OCI-LY7 (cell line): Measurements from ENCODE around the gene MXD1.

Experiments used
- CTCF ChIP-seq: fragments of 200-600 bp; sonication (generic); conservative IDR thresholded peaks from 2 replicates; pipeline ENCODE4 v1.5.1; 2014; ENCODE audit warnings: mild to moderate bottlenecking, antibody characterized with exemption, low read length, moderate library complexity, mixed read lengths
- EZH2phosphoT487 ChIP-seq: fragments of 200-600 bp; sonication (generic); IDR thresholded peaks from 2 replicates; pipeline ENCODE4 v1.6.1; 2018; ENCODE audit warnings: low read depth, borderline replicate concordance, mild to moderate bottlenecking, mixed run types, antibody characterized with exemption, low read length, moderate library complexity, mixed read lengths

DNA sequence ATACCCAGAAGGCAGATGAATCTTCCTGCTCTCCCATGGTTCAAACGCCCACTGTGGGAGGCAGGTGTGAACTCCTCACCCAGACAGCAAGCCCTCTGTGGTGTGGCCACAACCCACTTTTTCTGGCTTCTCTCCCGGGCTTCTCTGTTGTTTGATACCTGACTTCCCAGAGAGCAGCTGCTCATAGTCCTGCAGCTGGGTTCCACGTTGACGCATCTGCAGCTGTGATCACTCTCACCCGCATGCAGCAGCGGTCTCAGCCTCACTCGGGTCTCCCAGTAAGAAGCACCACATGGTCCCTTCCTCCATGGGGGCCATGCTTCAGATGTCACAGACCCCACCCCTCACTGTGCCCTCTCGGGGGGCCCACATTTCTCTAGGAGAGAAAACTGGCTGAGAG, 43.1 kb downstream of the MXD1 start:
- TF ChIP-seq CTCF = no peak
- TF ChIP-seq EZH2phosphoT487 = no peak
